ENCODE measurements around the gene MAST3.

MAST3 gene

DNA sequence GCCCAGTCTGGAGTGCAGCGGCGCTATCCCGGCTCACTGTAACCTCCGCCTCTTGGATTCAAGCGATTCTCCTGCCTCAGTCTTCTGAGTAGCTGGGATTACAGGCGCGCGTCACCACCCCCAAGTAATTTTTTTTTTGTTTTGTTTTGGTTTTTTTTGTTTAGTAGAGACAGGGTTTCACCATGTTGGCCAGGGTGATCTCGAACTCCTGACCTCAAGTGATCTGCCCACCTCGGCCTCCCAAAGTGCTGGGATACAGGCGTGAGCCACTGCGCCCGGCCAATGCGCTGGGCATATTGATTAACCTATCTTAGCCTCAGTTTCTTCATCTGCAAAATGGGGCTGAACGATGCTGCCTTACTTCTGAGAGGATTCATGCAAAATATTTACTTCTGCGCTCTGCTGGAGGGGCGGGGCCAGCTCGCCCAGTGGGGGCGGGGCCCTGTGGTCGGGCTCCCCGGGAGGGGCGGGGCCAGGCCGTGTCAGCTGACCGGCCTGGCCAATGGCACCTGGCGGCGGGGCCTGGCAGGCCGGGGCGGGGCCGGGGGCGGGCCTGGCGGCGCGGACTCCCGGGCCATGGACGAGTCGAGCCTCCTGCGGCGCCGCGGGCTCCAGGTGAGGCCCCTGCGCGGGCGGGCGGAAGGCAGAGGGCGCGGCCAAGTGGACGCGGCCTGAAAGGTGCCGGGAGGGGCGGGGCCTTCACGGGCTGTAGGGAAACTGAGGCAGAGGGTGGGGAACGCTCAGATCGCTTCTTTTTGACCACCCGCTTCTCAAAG is at the start of gene MAST3:
TSS of gene MAST3 (plus strand) at position 562 of the 776 bp plus-strand sequence. CDS start at position 577, 15 bp downstream.
- DNase-seq = peak; percentile 94

DNA sequence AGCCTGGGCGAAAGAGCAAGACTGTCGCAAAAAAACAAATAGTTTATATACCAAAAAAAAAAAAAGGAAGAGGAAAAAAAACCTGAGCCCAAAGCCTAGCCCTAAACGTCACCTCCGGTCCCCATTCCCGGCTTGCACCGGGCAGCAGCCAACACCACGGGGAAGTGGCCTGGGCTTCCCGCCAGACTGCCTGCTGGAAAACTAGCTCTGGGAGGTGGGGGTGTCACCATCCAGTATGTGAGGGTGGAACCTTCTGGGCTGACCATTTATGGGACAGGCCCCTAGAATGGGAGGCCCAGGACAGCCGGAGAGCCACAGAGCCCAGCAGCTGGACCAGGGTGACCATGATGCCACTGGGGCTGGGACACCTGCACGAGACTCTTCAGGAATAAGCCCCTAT is 48.2 kb upstream of the MAST3 start:
- no peak for DNase-seq

DNA sequence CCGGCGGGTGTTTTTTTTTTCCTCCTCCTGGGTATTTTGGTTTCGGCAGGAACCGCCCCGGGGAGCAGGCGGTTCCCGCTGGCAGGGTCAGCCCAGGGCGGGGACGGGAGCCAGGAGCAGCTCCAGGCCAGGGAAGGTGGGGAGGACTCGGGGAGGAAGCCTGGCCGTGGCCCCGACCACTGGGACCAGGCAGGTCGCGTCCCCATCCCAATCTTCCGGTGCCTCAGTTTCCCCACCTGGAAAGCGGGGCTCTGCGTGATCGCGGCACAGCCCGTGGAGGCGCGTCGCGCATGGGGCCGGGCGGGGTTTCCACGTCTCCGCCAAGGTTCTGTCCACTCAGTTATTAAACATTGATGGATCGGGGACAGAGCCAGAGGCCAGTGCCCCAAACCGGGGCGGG is 45.7 kb upstream of the MAST3 start:
- DNase-seq = no peak

DNA sequence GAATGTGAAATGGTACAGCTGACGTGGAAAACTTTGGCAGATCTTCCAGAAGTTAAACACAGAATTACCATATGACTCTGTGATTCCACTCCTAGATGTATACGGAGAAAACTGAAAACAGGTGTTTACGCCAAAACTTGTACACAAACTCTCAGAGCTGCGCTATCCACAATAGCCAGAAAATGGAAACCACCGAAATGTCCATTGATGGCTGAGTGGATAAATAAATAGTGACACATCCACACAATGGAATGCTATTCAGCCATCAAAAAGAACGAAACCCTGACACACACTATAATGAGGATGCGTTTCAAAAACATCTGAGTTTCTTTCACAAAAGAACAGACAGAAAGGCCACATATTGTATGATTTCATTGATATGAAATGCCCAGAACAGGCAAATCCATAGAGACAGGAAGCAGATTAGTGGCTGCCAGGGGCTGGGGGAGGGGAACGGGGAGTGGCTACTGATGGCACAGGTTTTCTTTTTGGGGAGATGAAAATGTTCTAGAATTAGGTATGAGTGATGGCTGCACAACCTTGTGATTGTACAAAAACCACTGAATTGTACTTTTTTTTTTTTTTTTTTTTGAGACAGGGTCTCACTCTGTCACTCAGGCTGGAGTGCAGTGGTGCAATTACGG is 43.9 kb upstream of the MAST3 start:
- no peak for DNase-seq

DNA sequence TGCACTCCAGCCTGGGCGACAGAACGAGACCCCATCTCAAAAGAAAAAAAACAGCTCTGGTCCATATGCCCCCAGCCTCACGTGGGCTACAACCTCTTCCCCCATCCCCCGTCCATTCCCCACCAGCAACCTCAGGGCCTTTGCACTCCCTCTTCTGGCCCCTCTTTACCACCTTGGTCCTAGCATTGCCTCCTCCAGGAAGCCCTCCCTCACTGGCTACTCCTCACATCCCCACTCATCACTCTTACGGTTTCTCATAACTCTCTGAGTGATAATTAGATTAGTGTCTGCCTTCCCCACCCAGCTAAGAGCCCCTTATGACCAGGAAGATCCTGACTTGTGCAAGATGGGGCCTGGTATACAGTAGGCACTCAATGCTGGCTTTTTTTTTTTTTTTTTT is 41.6 kb upstream of the MAST3 start:
- no peak for DNase-seq

DNA sequence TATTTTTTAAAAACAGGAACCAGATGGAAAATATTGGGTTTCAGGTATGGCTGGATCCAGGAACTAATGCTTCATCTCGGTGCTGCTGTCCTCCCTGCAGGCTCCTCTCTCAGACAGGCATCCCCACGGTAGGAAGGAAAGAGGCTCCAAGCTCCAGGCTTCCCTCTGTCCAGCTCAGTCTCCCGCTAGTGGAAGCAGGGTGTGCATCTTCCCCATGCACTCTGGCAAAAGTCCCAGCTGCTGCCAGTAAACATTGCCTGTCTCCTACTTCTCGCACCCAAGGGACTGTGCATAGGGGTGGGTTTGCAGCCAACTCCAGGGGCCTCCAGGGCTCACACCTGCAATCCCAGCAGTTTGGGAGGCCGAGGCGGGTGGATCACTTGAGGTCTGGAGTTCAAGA is 40.0 kb upstream of the MAST3 start:
- no peak for DNase-seq

DNA sequence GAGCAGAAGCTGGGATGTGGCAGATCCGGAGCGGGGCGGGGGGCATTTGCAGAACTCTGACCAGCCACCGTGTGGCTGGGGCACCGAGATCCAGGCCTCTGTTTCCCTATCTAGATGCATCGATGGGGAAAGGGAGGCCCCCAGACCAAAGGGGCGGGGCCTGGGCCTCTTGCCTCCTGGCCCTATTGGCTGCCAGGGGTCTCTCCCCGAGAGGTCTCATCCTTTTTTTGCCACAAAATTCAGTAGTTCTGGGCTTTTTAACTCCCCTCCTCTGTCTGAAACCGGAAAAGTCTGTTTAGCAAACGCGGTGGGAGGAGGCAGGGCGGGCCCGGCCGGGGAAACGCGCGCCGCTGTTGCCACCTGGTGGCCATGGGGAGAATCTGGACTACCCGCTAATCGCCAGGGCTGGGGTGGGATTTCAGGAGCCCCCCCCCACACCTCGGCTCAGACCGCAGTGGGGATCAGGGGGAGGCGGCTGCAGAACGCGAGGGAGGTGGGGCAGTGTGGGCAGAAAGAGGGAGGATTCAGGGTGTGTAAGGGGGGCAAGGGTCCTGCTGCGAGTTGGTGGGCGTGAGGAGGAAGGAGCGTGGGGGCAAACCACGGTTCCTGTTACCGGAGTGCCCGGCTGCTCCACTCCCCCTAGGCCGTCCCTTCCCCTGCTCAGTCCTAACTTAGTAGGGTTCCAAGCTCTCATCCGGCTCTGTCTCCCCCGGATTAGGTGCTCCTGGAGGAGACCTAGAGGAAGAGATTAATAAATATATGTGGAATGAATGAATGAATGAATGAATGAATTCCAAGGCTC is 39.2 kb upstream of the MAST3 start:
- DNase-seq = peak; percentile 82

DNA sequence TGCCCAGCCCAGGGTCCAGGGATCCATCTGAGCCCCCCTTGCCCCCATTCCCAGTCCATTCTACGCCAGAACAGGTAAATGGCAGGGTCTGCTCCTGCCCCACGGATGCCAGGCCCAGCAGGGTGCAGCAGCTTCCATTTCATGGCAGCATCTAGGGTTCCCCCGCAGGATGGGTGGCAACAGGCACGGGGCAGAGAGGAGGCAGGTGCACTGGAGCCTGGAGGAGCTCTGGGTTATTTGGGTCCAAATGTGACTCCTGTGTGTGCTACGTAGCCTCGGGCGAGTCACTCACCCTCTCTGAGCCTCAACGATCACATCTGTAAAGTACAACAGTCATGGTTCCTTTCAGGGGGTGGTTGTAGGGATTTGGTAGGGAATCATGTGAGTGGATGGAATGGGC is 38.3 kb upstream of the MAST3 start:
- DNase-seq = no peak

DNA sequence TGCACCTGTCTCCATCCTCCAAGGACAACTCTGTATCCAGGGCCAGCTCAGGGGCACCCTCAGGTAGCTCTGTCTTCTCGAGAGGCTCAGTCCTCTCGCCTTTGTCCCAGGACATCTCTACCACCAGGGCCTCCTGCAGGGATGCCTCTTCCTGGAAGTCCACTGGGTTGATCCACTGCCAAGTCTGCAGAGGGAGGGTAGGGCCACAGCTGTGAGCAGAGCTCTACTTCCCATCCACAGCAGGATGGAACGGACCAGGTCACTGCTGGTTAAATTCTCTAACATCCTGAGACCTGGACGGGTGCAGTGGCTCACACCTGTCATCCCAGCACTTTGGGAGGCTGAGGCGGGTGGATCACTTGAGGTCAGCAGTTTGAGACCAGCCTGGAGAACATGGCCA is 37.7 kb upstream of the MAST3 start:
- DNase-seq = no peak

DNA sequence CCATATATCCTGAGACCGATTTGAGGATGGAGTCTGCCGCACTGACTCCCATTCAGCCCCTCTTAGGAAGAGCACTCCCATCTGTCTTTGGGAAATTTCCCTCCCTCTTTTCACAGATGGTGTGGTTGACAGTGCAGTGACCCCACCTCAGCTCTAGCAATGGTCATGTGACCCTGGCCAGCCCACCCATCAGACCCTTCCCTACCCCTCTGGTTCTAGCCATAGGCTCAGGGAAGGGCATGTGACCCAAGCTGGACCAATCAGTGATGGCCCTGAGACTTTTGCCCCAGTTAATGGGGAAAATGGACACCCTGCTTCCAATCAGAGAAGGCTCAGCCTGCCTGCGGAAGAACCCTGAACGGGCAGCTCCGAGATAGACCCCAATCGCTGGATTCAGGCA is 37.1 kb upstream of the MAST3 start:
- no peak for DNase-seq

DNA sequence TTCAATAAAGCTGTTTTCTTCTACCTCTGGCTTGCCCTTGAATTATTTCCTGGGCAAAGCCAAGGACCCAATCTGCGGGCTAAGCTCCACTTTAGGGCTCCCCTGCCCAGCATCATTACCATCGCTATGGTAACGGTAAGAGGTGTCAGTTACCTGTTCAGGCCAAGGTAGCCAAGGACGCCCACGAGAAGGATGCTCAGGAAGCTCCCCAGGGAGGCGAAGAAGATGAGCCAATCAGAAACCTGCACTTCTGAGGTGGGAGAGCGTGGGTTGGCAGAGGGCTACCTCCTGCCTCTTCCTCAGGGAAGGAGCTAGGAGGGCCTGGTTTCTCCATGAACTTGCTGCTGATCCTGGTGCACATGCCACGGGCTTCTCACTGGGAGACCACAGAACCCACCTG is 35.5 kb upstream of the MAST3 start:
- DNase-seq = no peak

DNA sequence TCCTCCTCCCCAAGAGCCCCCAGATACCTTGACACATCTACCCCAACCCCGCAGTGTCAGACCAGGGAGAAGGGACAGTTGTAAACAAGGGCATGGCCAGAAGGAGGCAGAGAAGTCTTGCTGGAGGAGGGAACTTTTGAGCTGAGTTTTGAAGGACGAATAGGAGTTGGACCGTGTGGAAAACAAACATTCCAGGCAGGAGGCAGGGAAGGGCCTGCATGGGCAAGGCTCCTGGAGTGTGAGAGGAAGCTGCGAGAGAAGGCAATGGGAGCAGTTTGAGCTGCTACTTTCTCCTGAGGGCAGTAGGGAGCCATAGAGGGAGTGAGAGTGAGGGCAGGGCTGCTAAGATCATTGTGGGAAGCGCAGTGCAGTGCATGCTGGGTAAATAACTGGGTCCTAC is 34.1 kb upstream of the MAST3 start:
- no peak for DNase-seq

DNA sequence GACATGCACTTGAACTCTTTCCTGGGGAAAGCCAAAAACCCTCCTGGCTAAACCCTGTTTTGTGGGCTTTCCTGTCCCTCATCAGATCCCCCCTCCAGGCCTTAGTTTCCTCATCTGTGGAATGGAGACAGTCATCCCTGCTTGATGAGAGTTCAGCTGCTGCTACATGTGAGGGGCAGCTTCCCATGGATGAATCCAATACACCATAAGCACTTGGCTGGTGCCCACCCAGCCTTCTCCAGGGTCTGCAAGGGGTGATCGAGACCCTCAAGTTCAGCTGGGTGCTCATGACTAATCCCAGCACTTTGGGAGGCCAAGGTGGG is 32.4 kb upstream of the MAST3 start:
- no peak for DNase-seq

DNA sequence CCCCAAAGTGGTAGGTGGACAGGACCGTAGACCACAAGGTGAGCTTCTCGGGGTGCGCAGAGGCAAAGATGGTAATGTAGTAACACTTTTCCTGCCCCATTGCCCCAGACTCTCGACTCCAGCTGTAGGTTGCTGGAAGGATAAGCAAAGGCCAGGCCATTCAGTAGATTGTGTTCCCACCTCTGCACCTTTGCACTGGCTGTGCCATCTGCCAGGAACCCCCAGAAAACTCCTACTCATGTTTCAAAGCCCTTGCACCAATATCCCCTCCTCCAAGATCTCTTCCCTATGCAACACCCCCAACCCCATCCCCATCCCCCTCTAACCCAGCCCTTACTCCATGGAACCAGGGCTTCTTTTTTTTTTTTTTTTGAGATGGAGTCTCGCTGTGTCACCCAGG is 29.2 kb upstream of the MAST3 start:
- no peak for DNase-seq

DNA sequence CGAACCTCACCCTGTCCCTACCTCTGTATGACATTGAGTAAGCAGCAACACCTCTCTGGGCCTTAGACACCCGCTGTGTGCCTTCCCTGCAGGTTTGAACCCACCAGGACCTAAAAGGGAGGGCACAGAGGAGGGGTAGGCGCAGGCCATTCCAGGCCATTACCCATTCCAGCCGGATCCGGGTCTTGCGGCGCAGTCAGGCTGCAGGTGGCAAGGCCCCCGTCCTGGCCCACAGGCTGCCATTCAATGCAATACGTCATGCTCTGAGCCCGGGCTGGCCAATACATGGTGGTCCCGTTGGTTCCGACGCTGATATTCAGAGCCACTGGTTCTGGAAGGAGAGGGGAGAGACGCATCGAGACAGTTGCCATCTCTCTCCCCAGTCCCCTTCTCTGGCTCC is 28.2 kb upstream of the MAST3 start:
- no peak for DNase-seq

DNA sequence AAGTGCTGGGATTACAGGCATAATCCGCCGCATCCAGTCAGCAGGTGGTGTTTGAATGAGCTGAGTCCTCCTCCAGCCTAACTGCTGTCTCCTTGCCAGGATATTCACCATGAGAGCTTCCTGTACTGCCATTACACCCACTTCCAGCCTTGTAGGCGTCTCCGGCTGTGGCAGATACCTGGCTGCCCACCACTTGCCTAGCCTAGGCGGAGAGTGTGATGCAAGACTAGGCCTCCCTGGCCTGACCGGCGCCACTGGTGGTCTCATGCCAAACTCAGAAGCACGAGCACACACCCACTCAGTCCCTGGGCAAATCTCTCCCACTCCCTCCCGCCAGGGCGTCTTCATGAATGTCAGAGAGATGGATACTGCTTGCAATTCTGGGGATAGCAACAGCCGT is 27.4 kb upstream of the MAST3 start:
- no peak for DNase-seq

DNA sequence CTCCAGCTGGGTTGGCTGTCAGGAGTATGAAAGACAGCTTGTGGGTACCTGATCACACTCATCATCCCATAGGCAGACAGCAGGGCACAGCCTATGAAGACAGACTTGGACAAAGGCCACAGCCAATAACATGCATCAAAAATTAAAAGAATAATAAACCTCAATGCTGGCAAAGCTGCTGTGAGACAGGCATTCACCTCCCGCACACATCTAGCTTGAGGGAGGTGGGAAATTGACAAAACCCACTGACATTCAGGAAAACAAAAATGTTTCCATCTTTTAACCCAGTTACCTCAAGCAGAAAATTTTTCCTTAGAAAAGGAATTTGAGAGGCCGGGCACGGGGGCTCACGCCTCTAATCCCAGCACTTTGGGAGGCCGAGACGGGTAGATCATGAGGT is 25.2 kb upstream of the MAST3 start:
- DNase-seq = no peak

DNA sequence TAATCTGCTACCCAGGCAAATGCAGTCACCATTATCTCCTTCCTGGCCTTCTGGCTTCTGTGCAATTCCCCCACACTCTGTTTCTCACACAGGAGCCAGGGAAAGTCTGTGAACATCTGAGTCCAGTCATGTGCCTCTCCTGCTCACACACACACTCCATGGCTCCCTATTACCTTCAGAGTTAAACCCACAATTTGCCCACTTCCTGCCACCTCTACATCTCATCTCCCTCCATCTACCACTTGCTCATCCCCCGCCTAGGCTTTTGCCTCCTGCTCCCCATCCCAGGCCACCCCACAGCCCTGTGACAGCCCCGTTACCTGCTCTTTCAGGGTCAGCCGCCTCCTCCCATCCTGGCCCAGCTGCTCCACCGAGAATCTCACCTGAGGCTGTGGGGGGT is 24.4 kb upstream of the MAST3 start:
- DNase-seq = no peak

DNA sequence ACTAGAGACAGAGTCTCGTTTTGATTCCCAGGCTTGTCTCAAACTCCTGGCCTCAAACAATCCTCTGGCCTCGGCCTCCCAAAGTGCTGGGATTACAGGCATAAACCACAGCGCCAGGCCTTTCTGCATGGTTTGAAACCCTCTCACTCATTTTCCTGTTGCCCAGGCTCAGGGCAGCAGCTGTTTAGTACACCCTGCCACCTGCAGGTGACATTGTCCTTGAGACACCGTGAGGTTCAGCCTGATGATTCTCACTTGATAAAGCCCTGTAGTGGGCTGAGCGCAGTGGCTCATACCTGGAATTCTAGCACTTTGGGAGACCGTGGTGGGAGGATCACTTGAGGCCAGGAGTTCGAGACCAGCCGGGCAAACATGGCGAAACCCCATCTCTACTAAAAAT is 23.4 kb upstream of the MAST3 start:
- no peak for DNase-seq

DNA sequence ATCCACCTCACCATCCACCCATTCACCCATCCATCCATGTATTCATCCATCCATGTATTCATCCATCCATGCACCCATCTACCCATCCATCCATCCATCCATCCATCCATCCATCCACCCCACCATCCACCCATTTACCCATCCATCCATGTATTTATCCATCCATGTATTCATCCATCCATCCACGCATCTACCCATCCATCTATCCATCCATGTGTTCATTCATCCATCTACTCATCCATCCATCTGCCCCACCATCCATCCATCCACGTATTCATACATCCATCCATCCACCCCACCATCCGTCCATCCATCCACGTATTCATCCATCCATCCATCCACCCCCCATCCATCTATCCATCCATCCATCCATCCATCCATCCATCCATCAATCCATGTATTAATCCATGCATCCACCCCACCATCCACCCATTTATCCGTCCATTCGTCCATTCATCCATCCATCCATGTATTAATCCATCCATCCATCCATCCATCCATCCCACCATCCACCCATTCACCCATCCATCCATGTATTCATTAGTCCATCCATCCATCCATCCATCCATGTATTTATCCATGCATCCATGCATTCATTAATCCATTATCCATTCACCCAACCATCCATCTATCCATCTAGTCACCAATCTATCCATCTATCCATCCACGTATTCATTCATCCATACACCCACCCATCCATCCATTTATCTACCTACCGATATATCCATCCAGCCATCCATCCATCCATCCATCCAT is 13.5 kb upstream of the MAST3 start:
- DNase-seq = no peak

DNA sequence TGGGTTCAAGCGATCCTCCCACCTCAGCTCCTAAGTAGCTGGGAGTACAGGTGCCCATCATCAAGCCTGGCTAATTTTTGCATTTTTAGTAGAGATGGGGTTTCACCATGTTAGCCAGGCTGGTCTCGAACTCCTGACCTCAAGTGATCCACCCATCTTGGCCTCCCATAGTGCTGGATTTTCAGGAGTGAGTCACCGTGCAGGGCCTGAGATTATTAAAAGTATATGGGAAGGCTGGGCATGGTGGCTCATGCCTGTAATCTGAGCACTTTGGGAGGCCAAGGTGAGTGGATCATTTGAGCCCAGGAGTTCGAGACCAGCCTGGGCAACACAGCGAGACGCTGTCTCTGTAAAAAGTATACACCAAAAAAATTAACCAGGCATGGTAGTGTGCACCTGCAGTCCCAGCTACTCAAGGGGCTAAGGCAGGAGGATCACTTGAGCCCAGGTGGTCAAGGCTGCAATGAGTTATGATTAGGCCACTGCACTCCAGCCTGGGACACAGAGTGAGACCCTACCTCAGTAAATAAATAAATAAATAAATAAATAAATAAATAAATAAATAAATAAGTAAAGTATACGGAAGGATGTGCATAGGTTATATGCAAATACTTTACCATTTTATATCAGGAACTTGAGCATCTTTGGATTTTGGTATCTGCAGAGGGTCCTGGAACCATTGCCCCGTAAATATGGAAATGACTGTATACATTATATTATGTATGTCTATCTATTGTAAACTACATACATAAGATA is 11.7 kb upstream of the MAST3 start:
- DNase-seq = no peak

DNA sequence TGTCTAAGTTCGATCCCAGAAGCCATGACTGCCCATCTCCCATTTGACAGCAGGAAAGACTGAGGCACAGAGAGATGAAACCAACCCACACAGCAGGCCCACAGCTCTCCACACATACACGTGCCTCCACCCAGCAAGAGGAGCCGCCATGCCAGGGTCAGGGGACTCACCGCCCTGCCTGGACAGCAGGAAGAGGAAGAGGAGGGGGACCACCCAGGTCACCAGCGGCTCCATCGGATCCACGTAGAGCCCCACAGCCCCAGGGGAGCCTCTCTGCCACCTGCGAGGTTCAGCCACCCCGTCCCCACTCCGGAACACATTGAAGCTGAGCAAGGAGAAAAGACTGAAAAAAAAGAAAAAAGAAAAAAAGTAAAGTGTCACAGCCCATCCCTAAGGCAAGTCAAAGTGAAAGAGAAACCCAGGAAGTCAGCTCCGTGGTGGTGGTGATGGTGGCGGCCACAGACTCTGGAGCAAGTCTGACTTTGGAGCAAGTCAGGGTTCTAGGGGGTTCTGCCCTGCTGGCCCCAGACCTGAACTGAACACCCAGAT is 10.9 kb upstream of the MAST3 start, which contains the start of gene IL12RB1:
TSS of gene IL12RB1 (minus strand) at position 345 of the 549 bp plus-strand sequence. CDS start at position 234, 111 bp downstream.
- peak; percentile 86 for DNase-seq

Data from activated CD4-positive, alpha-beta T cell treated with anti-CD3 and anti-CD28 coated beads, Interleukin-2, amount 50 U/mL, for 16 hours (primary cell).